GM13976 (cell line): ENCODE data around the gene POLR2H.

Experiments used
- DNase-seq: peaks from one replicate; pipeline ENCODE4 v3.0.0; 2012; ENCODE audit warnings: low spot score
- in situ Hi-C: fragments of 300-500 bp; cut with MboI; formaldehyde crosslinking; loops from one replicate; pipeline ENCODE4 v1.12.0; 2022; ENCODE audit warnings: low sequenced_read_pairs, mixed read lengths, inconsistent platforms; ENCODE audit not compliant: unreplicated experiment
- TF ChIP-seq, protein P1 (sequence below): IDR thresholded peaks from 2 replicates; pipeline ENCODE4 v1.5.1; 2012; ENCODE audit warnings: borderline replicate concordance, mild to moderate bottlenecking; ENCODE audit not compliant: insufficient read depth; ENCODE audit errors: extremely low read depth, missing control alignments, control extremely low read depth

POLR2H gene

DNA sequence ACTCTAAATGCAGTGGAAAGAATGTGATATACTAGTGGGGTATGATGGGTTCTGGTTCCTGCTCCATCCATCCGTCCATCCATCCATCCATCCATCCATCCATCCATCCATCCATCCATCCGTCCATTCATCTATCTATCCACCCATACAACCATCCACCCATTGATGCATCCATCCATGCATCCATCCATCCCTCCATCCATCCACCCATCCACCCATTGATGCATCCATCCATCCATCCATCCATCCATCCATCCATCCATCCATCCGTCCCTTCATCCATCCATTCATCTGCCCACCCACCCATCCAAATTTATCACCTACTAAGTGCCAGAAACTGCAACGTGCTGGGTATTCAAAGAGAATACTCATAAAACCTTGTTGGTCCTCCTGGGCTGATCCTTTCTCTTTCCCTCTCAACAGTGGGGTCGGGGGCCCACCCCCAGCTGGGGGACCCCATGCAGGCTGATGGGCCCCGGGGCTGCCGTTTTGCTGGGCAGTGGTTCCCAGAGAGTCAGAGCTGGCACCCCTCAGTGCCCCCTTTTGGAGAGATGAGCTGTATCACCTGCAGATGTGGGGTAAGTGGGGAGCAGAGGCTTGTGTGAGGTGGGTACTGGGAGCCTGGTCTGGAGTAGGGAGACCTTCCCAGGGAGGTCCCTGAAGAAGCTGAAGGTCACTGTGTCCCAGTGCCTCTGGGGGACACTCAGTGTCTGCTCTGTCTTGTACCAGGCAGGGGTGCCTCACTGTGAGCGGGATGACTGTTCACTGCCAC, 26.8 kb downstream of the POLR2H start:
- TF ChIP-seq, protein P1, sequence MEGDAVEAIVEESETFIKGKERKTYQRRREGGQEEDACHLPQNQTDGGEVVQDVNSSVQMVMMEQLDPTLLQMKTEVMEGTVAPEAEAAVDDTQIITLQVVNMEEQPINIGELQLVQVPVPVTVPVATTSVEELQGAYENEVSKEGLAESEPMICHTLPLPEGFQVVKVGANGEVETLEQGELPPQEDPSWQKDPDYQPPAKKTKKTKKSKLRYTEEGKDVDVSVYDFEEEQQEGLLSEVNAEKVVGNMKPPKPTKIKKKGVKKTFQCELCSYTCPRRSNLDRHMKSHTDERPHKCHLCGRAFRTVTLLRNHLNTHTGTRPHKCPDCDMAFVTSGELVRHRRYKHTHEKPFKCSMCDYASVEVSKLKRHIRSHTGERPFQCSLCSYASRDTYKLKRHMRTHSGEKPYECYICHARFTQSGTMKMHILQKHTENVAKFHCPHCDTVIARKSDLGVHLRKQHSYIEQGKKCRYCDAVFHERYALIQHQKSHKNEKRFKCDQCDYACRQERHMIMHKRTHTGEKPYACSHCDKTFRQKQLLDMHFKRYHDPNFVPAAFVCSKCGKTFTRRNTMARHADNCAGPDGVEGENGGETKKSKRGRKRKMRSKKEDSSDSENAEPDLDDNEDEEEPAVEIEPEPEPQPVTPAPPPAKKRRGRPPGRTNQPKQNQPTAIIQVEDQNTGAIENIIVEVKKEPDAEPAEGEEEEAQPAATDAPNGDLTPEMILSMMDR, result no peak
- in situ Hi-C loops, result no loop called here
- no peak for DNase-seq

GRCh38 chr3:184388936-184389230, 27.4 kb downstream of the POLR2H start:
- TF ChIP-seq, protein P1, result no peak
- no peak for DNase-seq
- in situ Hi-C loops, result no loop called here

- no peak for DNase-seq
- TF ChIP-seq, protein P1, result no peak
- in situ Hi-C loops, result no loop called here
Measured at GRCh38 chr3:184389384-184389783, 27.9 kb downstream of the POLR2H start.

- in situ Hi-C loops, result no loop called here
- TF ChIP-seq, protein P1, result no peak
- no peak for DNase-seq
Measured at GRCh38 chr3:184389935-184390528, 28.5 kb downstream of the POLR2H start.

DNA sequence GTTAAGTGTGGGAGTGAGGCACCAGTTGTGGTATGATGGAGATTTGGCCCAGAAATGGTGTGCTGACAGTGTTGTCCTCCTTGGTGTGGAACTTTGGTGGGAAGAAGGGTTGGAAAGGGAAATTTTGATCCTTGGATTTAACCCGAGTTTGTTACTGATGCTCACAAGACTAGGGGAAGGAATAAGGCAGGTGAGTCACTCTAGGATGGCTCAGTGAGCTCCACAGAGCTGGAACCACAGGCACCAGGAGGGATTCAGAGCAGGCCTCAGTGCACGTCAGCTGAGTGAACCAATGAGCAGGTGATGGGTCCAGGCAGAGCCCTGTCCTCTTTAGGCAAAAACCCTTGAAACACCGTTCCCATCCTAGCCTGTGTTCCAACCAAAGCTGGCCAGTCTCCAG, 29.8 kb downstream of the POLR2H start:
- TF ChIP-seq, protein P1, result no peak
- in situ Hi-C loops, result no loop called here
- no peak for DNase-seq

DNA sequence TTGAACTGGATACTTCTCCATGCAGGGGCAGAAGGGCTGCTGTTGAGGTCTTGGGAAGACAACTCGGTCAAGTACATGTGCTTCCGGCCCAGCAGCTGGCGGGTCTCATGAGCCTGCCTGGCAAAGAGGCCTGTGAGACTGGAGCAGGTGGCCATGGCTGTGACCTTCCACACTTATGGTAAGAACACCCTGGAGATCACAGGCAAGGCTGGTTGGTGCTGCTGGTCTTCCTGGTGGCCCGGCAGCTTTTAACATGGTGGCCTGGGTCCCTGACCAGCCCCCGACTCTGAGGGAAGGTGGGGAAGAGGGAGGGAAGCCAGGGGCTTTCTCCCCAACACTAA, 33.8 kb downstream of the POLR2H start:
- in situ Hi-C loops, result no loop called here
- TF ChIP-seq, protein P1, result no peak
- DNase-seq, result no peak
